ENCODE measurements around the gene ENG.
A peak's percentile ranks its signal among the peaks of the same experiment; 100 is the strongest.
"Not testable (repeated sequence)": the region's sequence is repeated elsewhere in the genome, so short reads cannot be mapped to it uniquely, and the experiment has no call there.

The ENG gene

GRCh38 chr9:127792417-127793031, 61.9 kb downstream of the ENG start:
- no peak for DNase-seq (ENCODE audit: low spot score)

- DNase-seq (ENCODE audit: low spot score), result no peak
Measured at GRCh38 chr9:127791085-127791484, 63.4 kb downstream of the ENG start.

GRCh38 chr9:127790094-127790855, 64.2 kb downstream of the ENG start:
- no peak for DNase-seq (ENCODE audit: low spot score)

- DNase-seq (ENCODE audit: low spot score), result no peak
Measured at GRCh38 chr9:127789179-127789578, 65.3 kb downstream of the ENG start.

- DNase-seq (ENCODE audit: low spot score), result no peak
Measured at GRCh38 chr9:127788337-127789011, 66.0 kb downstream of the ENG start.

- DNase-seq (ENCODE audit: low spot score), result no peak
Measured at GRCh38 chr9:127786773-127787104, 67.7 kb downstream of the ENG start.

GRCh38 chr9:127785933-127786772, 68.3 kb downstream of the ENG start, which contains the start of gene CDK9:
Gene CDK9, plus strand, starts transcription at chr9:127786034. Its CDS starts 115 bp downstream, at chr9:127786149.
- peak; percentile 95 for DNase-seq (ENCODE audit: low spot score)

GRCh38 chr9:127785023-127785932, 69.2 kb downstream of the ENG start:
- DNase-seq (ENCODE audit: low spot score), result peak; percentile 94

GRCh38 chr9:127783111-127784008, 71.1 kb downstream of the ENG start:
- DNase-seq (ENCODE audit: low spot score), result no peak

- no peak for DNase-seq (ENCODE audit: low spot score)
Measured at GRCh38 chr9:127781806-127782205, 72.7 kb downstream of the ENG start.

- DNase-seq (ENCODE audit: low spot score), result not testable (repeated sequence)
Measured at GRCh38 chr9:127780909-127781308, 73.5 kb downstream of the ENG start.

GRCh38 chr9:127780126-127780885, 74.2 kb downstream of the ENG start:
- DNase-seq (ENCODE audit: low spot score), result no peak

GRCh38 chr9:127779136-127779981, 75.1 kb downstream of the ENG start:
- DNase-seq (ENCODE audit: low spot score), result no peak

GRCh38 chr9:127778280-127779135, 76.0 kb downstream of the ENG start, which contains the start of gene SH2D3C:
Gene SH2D3C, minus strand, starts transcription at chr9:127778666. Its CDS starts 39 bp downstream, at chr9:127778627.
- DNase-seq (ENCODE audit: low spot score), result no peak

GRCh38 chr9:127777368-127777980, 77.0 kb downstream of the ENG start:
- DNase-seq (ENCODE audit: low spot score), result no peak

- no peak for DNase-seq (ENCODE audit: low spot score)
Measured at GRCh38 chr9:127776924-127777289, 77.6 kb downstream of the ENG start.

Measured in left forelimb (tissue), 1 donor.